AG20443 (cell line): ENCODE measurements around the gene TUBGCP6.

Experiments
- DNase-seq: peaks from one replicate; pipeline ENCODE4 v3.0.0; 2012; ENCODE audit warnings: low spot score, mixed read lengths

TUBGCP6 gene

DNA sequence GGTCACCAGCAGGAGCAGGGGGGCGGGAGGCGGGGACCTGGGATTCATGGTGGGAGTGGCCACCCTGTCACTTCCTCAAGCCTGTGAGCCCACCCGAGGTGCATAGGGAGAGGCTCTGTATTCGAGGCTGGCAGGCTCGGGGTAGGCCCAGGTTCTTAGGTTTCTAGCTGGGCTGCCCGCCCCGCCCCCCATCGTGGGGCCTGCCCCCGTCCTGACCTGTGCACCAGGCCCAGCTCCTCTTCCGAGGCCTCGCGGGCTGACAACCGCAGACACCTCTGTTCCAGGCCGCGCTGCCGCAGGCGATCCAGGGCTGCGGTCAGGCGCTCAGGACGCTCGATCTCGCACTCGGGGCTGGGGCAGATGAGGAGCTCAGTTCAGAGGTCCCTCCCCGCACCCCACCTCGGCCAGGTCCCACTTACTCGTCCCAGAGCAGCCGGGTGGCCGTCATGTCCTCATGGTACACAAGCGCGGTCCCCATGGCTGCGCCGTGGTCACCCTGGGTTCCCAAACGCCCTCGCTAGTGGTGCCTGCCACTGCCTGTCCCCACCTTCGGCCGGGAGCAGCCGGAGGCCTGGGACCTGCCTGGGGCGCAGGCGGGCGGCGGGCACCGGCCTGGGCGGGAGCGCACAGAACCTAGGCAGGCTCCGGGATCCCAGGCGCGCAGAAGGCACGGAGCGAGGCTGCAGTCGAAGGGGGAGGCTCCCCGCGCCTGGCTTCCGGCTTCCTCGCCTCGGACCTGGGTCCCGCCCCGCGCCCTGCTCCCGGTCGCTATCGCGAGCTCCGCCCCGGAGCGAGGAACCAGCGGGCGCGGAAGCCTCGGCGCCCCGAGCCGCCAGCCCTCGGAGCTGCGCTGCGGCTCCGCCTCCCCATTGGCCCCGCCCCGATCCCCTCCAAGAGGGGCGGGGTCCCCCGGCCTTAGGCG, 6.0 kb upstream of the TUBGCP6 start, which contains the start of gene HDAC10:
TSS of gene HDAC10 (minus strand) at position 711 of the 922 bp plus-strand sequence. CDS start at position 478, 233 bp downstream.
- DNase-seq = peak; percentile 94

DNA sequence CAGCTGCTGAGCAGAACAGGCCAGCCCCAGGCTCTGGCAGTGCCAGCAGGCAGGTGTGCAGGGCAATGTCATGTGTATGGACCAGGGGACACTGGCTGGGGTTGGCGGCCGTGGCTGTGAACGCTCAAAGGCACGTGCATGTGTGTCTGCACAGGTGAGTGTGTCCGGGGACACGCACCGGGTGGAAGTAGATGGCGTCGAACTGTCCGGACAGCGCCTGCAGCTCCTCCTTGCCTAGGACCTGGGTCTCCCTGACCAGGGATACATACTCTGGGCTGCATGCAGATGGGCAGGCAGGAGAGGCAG, 5.4 kb upstream of the TUBGCP6 start:
- DNase-seq = no peak

DNA sequence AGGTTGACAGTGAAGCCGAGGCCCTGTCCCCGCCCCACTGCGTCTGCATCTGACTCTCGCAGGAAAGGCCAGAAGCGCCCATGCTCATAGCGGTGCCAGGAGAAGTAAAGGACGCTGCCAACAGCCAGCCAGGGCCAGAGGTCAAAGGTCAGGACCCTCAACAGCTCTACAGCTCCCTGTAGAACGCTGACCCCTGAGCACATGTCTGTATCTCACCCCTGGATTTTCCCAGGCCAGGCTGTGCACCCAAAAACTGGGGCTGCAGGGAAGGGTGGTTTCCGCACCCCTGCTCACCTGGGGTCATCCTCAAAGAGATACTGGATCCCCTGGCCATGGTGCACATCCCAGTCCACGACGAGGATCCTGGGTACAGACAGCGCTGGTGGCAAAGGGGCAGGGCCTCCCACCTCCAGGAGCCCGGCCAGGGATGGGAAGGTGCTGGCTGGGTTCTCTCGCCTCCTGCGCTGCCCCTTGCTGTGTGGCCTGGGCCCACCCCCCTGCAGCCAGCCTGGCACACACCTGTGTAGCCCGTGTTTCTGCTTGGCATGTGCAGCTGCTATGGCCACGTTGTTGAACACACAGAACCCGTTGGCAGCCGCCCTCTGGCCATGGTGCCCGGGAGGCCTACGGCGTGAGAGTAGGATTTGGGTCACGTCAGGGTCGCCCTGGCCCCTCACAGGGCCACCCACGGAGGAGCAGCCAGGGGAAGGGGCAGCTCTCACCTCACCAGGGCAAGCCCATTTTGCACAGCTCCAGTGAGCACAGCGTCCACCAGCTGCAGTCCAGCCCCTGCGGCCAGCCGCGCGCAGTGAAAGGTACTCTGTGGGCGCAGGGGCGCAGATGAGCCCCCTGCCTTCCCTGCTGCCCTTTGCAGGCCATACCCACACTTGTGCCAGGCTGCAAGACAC, 4.8 kb upstream of the TUBGCP6 start:
- DNase-seq = no peak

DNA sequence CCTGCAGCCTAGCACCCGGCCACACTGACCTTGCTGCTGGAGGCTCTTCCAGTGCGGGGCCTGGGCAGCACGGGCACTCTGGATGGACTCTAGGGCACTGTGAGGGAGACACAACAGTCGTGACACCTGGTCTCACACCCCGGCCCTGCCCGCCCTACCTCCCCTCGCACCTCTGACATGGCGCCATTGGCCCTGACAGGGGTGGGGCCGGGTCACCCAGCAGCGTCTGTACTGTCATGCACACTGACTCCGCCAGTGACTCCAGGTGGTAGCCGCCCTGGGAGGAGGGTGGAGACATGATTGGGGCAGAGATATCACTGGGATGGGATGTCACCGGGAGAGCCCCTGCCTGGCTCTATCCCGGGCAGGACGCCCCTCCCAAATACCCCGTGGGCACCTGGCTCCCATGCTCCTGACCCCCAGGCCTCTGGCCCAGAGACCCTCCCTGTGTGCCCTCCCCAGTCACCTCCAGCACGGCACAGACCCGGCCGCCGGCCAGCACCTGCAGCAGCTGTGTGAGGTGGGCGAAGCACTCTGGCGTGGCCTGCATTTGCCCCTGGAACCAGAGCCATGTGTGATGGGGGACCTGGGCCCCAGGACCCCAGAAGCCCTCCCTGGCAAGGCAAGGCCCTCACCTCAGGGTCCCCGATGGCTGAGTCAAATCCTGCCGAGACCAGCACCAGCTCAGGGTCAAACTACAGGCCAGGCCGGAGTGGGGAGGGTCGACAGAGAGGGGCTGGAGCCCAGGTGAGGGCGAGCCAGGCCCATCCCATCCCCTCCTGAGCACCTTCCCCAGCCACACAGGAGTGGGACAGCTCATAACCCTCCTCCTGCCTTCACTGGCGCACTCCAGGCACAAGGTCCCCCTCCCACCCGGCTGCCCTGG, 3.6 kb upstream of the TUBGCP6 start:
- DNase-seq = no peak

DNA sequence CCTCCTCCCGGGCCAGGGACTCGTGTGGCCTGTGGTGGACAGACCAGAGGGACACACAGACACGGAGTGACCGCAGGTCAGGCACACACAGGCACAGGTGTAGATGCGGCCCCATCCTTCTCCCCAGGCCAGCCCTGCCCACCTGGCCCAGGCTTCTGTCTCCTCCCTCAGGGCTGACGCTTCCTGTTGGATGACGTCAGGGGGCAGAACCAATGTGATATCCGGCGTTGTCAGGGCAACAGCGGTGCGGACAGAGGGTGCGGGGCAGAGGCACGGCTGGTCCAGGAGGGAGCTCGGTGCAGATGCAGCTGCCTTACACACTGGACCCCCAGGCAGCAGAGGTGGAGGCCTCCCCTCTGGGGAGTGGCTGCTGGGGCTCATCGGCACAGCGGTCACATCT, 2.9 kb upstream of the TUBGCP6 start:
- peak; percentile 34 for DNase-seq

DNA sequence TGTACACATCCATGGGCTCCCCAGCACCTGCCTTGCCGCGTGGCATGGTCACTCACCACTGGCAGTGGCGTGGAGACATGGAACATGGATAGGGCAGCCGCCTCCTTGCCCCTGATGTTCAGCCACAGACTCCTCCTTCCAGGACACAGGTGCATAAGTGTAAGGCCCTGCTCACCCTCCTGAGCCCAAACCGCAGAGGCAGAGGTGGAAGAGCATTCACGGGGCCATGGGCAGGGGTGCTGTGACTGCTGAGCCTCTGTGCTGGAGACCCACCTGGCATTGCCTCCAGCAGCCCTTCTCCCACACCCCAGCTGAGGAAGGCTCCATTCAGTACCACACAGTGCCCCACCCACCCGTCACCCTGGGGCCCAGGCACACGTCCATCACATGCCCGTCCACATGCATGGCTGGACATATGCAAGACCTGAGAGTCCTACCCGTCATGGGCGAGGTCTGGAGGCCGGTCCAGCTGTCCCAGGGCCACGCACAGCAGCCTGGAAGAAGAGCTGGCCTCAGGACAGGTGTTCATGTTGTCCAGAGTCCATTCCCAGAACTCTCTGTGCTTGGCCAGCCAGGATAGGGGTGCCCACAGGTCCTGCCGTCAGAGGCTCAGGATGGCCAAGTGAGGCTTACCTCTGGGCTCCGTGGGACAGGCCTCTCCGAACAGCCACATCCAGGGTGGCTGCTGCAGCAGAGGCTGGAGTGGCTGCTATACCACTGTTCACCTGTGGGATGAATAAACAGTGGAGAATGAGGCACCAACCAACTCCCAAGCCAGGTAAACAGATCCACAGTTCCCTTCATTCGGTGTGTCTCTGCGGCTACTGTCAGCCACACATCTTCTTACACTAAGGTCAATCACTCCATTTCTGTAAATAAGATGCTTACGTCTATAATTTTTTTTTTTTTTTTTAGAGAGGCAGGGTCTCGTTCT, 1.7 kb upstream of the TUBGCP6 start:
- DNase-seq = no peak

GRCh38 chr22:50245214-50246072, 620 bp upstream of the TUBGCP6 start:
- no peak for DNase-seq

DNA sequence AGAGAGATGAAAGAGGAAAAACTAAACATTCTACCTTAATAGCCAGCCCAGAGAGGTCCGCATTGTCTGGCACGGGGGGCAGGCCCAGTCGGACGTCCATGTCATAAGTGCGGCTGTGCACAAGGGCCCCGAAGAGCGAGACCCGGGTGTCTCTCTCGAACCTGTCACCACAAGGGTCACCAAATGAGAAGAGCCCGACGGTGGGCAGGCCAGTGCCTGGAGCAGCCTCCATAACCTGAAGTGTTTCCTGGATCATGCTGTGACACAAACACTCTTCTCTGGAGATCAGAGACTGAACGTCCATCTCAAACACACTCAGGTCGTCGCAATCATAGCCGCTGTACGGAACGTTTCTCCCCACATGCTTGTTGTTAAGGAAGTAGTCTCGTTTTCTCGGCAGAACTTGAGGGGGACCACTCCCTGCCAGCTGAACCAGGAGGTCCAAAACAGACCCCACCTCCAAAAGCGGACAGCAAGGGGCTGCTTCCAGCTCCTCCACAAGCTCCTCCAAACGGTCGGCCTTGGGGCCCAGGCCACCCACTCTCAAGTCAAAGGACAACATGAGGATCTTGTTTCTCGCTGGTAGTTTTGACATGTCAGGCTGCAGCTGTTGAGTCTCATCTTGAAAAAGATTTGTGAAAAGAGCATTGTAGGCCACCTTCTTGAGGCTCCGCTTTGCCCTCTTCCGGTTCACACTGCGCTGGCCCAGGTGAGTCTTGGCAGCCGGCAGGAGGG, 971 bp downstream of the TUBGCP6 start:
- DNase-seq = no peak

DNA sequence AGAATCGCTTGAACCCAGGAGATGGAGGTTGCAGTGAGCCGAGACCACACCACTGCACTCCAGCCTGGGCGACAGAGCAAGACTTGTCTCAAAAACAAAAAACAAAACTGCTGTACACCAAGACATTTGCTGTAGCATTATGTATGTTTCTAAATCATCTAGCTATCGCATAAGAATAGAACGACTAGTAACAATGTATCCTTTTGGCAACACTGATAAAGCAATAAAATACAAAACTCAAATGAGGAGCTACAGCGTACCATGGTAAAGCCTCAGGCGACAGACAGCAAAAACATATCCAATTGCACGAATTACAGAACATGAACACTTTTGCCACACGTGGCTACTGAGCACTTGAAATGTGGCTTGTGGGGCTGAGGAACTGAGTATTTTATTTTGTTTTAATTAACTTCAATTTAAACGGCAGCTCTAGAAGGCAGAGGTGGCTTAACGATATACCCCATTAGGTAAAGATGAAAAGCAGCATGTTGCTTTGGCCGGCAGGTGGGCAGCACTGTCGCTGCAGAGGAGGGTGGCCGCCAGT, 2.3 kb downstream of the TUBGCP6 start:
- no peak for DNase-seq

DNA sequence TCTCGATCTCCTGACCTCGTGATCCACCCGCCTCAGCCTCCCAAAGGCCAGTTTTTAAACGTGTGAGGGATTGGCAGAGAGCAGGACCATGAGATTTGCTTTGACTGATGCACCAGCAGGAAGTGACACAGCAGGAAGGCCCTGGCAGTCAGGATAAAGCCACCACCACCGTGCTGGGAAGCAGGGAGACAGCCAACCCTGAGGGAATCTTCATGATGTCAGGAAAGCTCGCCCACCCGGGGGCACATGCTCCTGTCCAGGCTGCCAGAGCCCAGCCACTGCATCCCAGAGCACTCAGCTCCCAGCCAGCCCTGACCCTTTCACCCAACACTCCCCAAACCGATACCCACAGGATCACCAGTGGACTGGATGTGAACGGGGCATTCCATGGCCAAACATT, 6.1 kb downstream of the TUBGCP6 start:
- no peak for DNase-seq

- no peak for DNase-seq
Observed at GRCh38 chr22:50236731-50237409, 8.0 kb downstream of the TUBGCP6 start.

DNA sequence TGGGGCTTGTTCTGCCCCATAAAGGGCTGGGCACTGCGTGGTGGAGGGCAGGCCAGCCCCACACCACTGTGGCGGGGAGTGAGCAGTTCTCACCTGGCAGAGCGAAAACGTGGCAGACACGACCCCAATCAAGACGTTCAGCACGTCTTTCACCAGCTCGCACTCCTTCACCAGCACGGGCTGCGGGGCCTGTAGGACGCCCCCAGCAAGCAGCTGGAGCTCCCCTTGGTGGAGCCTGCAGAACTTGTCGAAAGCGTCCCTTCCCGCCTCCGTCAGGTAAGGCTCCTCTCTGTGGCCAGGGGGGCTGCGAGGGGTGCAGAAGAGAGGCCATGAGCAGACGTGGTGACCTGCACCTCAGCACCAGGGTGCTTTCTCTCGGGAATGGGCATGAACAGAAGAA, 11.6 kb downstream of the TUBGCP6 start:
- no peak for DNase-seq

DNA sequence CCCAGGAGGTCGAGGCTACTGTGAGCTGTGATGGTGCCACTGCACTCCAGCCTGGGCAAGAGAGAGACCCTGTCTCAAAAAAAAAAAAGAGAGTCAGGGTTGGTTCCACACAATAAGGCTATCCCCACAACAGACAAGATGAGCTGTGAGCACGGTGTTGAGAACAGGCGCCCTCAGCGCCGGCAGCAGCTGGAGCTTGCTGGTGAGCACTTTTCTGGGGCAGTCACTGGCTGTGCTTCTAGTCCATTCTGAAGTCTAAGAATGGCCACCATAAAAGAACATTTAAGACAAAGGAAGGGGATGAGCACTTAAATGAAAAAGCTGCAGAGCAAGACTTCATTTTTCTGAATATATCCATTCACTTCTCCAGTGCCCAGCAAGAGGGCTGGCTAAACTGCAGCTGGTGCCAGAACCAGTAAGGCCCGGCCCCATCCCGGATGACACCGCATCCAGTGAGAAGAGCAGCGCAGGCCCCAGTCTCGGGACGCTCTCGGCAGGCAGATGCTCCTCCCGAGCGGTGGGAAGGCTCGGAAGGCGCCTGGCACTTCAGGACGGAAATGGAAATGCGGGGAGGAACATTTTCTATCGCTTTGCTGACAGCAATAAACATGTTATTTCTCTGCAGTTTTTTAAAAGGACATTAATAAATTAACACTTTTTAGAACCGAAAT, 12.2 kb downstream of the TUBGCP6 start:
- no peak for DNase-seq

DNA sequence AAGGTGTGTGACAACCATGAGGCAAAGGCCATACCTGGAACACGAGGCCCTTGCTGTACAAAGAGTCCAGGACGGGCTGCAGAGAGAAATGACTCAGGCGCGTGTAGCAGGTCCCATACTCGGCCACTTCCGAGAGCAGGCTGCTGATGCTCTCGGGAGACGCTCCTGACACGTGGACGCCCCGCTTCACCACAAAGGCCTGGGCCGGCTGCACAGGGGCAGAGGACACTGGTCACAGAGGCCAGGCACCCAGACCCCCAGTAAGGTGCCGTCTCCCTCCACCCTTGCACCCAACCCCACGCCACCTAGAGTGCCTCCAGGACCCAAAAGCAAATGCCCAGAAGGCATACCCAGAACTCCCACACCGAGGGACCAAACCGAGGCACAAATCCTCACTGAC, 15.5 kb downstream of the TUBGCP6 start:
- no peak for DNase-seq

DNA sequence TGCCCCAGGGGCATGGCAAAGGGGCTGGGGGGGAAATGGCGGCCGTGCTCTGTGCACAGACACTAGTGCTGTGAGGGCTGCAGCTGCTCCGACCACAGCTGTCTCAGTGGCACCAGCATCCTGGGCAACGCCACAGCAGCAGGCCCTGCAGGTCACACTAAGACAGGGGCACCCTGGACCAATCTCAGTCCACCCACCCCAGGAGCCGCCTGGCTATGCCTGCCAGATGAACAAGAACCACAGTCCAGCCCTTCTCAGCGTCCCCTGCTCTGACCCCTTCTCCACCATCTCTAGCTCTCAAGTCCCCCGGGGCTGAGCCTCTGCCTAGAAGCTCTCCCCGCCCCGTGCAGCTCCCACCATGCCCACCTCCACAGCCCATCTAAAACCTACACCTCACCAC, 16.5 kb downstream of the TUBGCP6 start:
- DNase-seq = no peak

DNA sequence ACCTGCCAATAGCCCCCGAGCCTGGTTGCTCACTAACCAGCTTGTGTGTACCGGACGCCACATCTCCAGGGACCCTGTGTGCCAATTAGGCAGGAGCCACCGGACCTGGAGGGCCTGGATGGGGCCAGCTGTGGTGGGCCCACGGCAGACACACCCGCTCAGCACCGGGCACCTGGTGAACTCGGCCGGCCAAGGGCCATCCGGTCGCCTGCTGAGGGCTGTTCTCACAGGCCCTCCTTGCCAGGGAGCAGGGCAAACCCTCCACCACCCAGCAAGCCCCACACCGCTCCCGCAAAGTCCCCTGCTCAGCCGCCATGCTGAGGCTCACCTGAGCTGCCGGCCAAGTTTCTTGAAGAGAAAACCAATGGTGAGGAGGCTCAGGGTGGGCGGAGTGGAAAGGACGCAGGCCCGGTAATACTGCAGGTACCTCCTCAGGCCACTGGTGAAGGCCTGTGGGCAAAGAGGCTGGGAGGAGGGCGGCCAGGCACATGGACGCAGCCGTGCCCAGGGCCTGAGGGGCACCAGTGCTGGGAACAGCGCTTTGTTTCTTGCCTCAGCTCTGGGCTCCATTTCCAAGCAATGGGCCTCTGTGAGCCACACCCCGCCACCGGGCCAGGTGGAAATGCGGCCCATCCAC, 17.1 kb downstream of the TUBGCP6 start:
- no peak for DNase-seq

DNA sequence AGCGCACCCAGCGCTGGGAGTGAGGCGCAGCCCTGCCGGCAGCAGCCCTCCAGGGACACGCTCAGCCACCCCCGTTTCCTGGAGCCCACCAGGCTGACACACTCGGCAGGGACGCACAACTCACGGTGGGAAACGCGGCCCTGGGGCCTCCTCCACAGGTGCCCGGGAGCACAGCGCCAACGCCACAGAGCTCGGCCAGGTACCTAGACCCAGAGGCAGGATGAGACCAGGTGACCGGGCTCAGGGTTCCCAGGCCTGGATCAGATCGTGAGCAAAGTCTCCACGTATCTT, 18.0 kb downstream of the TUBGCP6 start:
- DNase-seq = no peak
